IMR-90 (cell line): Measurements from ENCODE around the gene SMYD1. TPM values are rescaled to one million over a fixed set of nuclear protein-coding genes. Genes with fewer than 3 reads are reported as not detected.

Experiments used
- ATAC-seq: fragments of 200-7000 bp; cut with Tn5 transposase; 2 replicates; pipeline ENCODE4 v1.9.1; 2020; ENCODE audit warnings: low read depth, mild to moderate bottlenecking, moderate library complexity
- BruUV-seq: library from RNA; stranded (reverse); fragments of 400-500 nt; replicated peaks from 2 replicates; lab custom pipeline; 2021; lab: Mats Ljungman, UMichigan
- CTCF ChIA-PET: fragments of 300-600 bp; formaldehyde crosslinking; extraction: SDS; loops from one replicate; lab custom pipeline; 2021; ENCODE audit warnings: antibody characterized with exemption; lab: Yijun Ruan, JAX
- POLR2A ChIA-PET: fragments of 300-600 bp; sonication (Branson Sonifier 250); formaldehyde crosslinking; loops from one replicate; lab custom pipeline; 2022; ENCODE audit warnings: antibody characterized with exemption; ENCODE audit not compliant: unreplicated experiment; lab: Charles Lee
- DNase-seq: peaks from one replicate; pipeline ENCODE4 v3.0.0; 2013
- H2AFZ ChIP-seq: replicated peaks from 2 replicates; pipeline ENCODE3; 2013; ENCODE audit warnings: low read length, mild to moderate bottlenecking; ENCODE audit not compliant: poor library complexity
- H2AK5ac ChIP-seq: 2 replicates; pipeline ENCODE4 v1.6.1; 2013; ENCODE audit warnings: low read depth, low read length, inconsistent platforms
- H2AK9ac ChIP-seq: replicated peaks from 2 replicates; pipeline ENCODE3; 2013; ENCODE audit warnings: mild to moderate bottlenecking, low read depth, low read length, moderate library complexity; ENCODE audit not compliant: poor library complexity
- H2BK120ac ChIP-seq: 2 replicates; pipeline ENCODE4 v1.6.1; 2013; ENCODE audit warnings: low read depth, low read length, inconsistent platforms
- H2BK15ac ChIP-seq: 3 replicates; pipeline ENCODE4 v1.6.1; 2013; ENCODE audit warnings: low read depth, low read length, inconsistent platforms
- H2BK20ac ChIP-seq: 2 replicates; pipeline ENCODE4 v1.6.1; 2013; ENCODE audit warnings: low read depth, mild to moderate bottlenecking, inconsistent platforms, low read length, moderate library complexity
- H2BK5ac ChIP-seq: 2 replicates; pipeline ENCODE4 v1.6.1; 2013; ENCODE audit warnings: mild to moderate bottlenecking, low read depth, low read length, inconsistent platforms; ENCODE audit not compliant: poor library complexity, severe bottlenecking
- H3K14ac ChIP-seq: replicated peaks from 2 replicates; pipeline ENCODE4 v1.6.1; 2013; ENCODE audit warnings: low read depth, low read length, inconsistent platforms
- H3K18ac ChIP-seq: 2 replicates; pipeline ENCODE4 v1.6.1; 2013; ENCODE audit warnings: low read depth, low read length, control low read depth
- H3K23ac ChIP-seq: 2 replicates; pipeline ENCODE4 v1.6.1; 2013; ENCODE audit warnings: low read depth, low read length, inconsistent platforms
- H3K27ac ChIP-seq: 2 replicates; pipeline ENCODE4 v1.5.1; 2013; ENCODE audit warnings: mild to moderate bottlenecking, control low read depth, low read length; ENCODE audit not compliant: insufficient read depth
- H3K27me3 ChIP-seq: 2 replicates; pipeline ENCODE4 v1.6.1; 2013; ENCODE audit warnings: low read length; ENCODE audit not compliant: control insufficient read depth, insufficient read depth
- H3K36me3 ChIP-seq: 2 replicates; pipeline ENCODE4 v1.6.1; 2013; ENCODE audit warnings: low read length, mixed read lengths; ENCODE audit not compliant: control insufficient read depth, insufficient read depth
- H3K4ac ChIP-seq: 2 replicates; pipeline ENCODE4 v1.6.1; 2013; ENCODE audit warnings: low read depth, low read length, inconsistent platforms
- H3K4me1 ChIP-seq: 2 replicates; pipeline ENCODE4 v1.6.1; 2013; ENCODE audit warnings: low read length, mixed read lengths; ENCODE audit not compliant: control insufficient read depth, insufficient read depth
- H3K4me2 ChIP-seq: 2 replicates; pipeline ENCODE4 v1.6.1; 2013; ENCODE audit warnings: low read depth, mild to moderate bottlenecking, control low read depth, low read length, moderate library complexity
- H3K4me3 ChIP-seq: 2 replicates; pipeline ENCODE4 v1.5.1; 2013; ENCODE audit warnings: low read depth, mild to moderate bottlenecking, control low read depth, low read length, moderate library complexity; ENCODE audit not compliant: insufficient read depth
- H3K56ac ChIP-seq: 2 replicates; pipeline ENCODE4 v1.6.1; 2013; ENCODE audit warnings: low read length, inconsistent platforms; ENCODE audit not compliant: insufficient read depth; ENCODE audit errors: extremely low read depth
- H3K79me1 ChIP-seq, 2 experiments: 2 replicates each; pipeline ENCODE4 v1.6.1; 2013; ENCODE audit warnings: low read length in 2 of 2, inconsistent platforms in 1 of 2, low read depth in 1 of 2
- H3K9ac ChIP-seq: 2 replicates; pipeline ENCODE4 v1.6.1; 2013; ENCODE audit warnings: low read depth, low read length, control low read depth
- H3K9me1 ChIP-seq: 2 replicates; pipeline ENCODE4 v1.6.1; 2013; ENCODE audit warnings: low read length, inconsistent platforms; ENCODE audit not compliant: insufficient read depth
- H3K9me3 ChIP-seq: 2 replicates; pipeline ENCODE4 v1.6.1; 2013; ENCODE audit warnings: low read length; ENCODE audit not compliant: control insufficient read depth, insufficient read depth
- H4K20me1 ChIP-seq: 2 replicates; pipeline ENCODE4 v1.6.1; 2013; ENCODE audit warnings: low read length, inconsistent platforms; ENCODE audit not compliant: insufficient read depth
- H4K5ac ChIP-seq: 2 replicates; pipeline ENCODE4 v1.6.1; 2013; ENCODE audit warnings: mild to moderate bottlenecking, low read depth, low read length, control low read depth
- H4K8ac ChIP-seq, 2 experiments: 2 replicates each; pipeline ENCODE4 v1.6.1; 2013; ENCODE audit warnings: low read depth in 2 of 2, low read length in 2 of 2, control low read depth in 1 of 2, inconsistent platforms in 1 of 2
- H4K91ac ChIP-seq: 2 replicates; pipeline ENCODE4 v1.6.1; 2013; ENCODE audit warnings: low read depth, low read length, inconsistent platforms; ENCODE audit not compliant: insufficient read depth
- BHLHE40 ChIP-seq: fragments of 150-350 bp; IDR thresholded peaks from 2 replicates; pipeline ENCODE4 v1.6.1; 2016; ENCODE audit warnings: mild to moderate bottlenecking, low read depth, low read length
- CEBPB ChIP-seq: IDR thresholded peaks from 2 replicates; pipeline ENCODE4 v1.6.1; 2012; ENCODE audit warnings: low read depth, low read length, improper control_type of control experiment
- CHD1 ChIP-seq: IDR thresholded peaks from 2 replicates; pipeline ENCODE4 v1.6.1; 2012; ENCODE audit warnings: low read depth, low read length, improper control_type of control experiment
- ELK1 ChIP-seq: fragments of 150-350 bp; IDR thresholded peaks from 2 replicates; pipeline ENCODE4 v1.6.1; 2016; ENCODE audit warnings: low read depth, mild to moderate bottlenecking, low read length, moderate library complexity, borderline replicate concordance
- FOS ChIP-seq: fragments of 150-350 bp; IDR thresholded peaks from 2 replicates; pipeline ENCODE4 v1.6.1; 2016; ENCODE audit warnings: low read depth, low read length
- MAFK ChIP-seq: IDR thresholded peaks from 2 replicates; pipeline ENCODE4 v1.6.1; 2012; ENCODE audit warnings: low read depth, low read length, improper control_type of control experiment
- MAZ ChIP-seq: IDR thresholded peaks from 2 replicates; pipeline ENCODE4 v1.6.1; 2012; ENCODE audit warnings: low read depth, mild to moderate bottlenecking, low read length, improper control_type of control experiment, moderate library complexity, borderline replicate concordance
- MXI1 ChIP-seq: IDR thresholded peaks from 2 replicates; pipeline ENCODE4 v1.6.1; 2012; ENCODE audit warnings: low read depth, mild to moderate bottlenecking, low read length, moderate library complexity, borderline replicate concordance
- NFE2L2 ChIP-seq: fragments of 150-350 bp; IDR thresholded peaks from 2 replicates; pipeline ENCODE4 v1.6.1; 2016; ENCODE audit warnings: low read depth, mild to moderate bottlenecking, low read length
- POLR2A ChIP-seq: IDR thresholded peaks from 2 replicates; pipeline ENCODE4 v1.6.1; 2012; ENCODE audit warnings: mild to moderate bottlenecking, low read depth, low read length
- SMC3 ChIP-seq: fragments of 150-350 bp; IDR thresholded peaks from 2 replicates; pipeline ENCODE4 v1.6.1; 2016; ENCODE audit warnings: low read depth, mild to moderate bottlenecking, antibody characterized with exemption, low read length, moderate library complexity
- WGBS, 2 experiments: methylation state at CpG; one replicate each; pipeline versions ENCODE4 v1.1.5 to v1.1.7; 2013; ENCODE audit warnings: missing lambda C conversion rate in 2 of 2; ENCODE audit not compliant: insufficient read length in 1 of 2; ENCODE audit errors: extremely low coverage in 2 of 2; 5-methylcytosine and 5-hydroxymethylcytosine counted together
- dilution Hi-C: fragments of 300-500 bp; cut with HindIII; formaldehyde crosslinking; loops from one replicate; pipeline ENCODE4 v1.14.3; 2018; ENCODE audit warnings: low sequenced_read_pairs; ENCODE audit not compliant: unreplicated experiment
- in situ Hi-C: fragments of 300-500 bp; cut with MboI; formaldehyde crosslinking; loops from 3 replicates; pipeline ENCODE4 v1.14.3; 2019; ENCODE audit warnings: low sequenced_read_pairs, inconsistent platforms, mixed read lengths
- intact Hi-C: fragments of 100-400 bp; cut with micrococcal nuclease; formaldehyde crosslinking; loops from 2 replicates; pipeline ENCODE4 v1.10.0; 2022
- polyA plus RNA-seq, 3 experiments: library from polyadenylated mRNA; depleted of rRNA; stranded (reverse); fragments of >200 nt; gene quantifications; 2 replicates each; pipeline ENCODE4 v1.2.3, GENCODE V29; 2012; ENCODE audit warnings: low replicate concordance in 1 of 3
- total RNA-seq: library from RNA; depleted of rRNA; stranded (reverse); fragments of >200 nt; gene quantifications from 2 replicates; pipeline ENCODE4 v1.2.3, GENCODE V29; 2012
- TF ChIP-seq, protein P1 (sequence below): conservative IDR thresholded peaks from 2 replicates; pipeline ENCODE4 v1.5.1; 2012; ENCODE audit warnings: mild to moderate bottlenecking, low read depth, low read length, improper control_type of control experiment
- TF ChIP-seq, protein P2 (sequence below): fragments of 150-350 bp; IDR thresholded peaks from 2 replicates; pipeline ENCODE4 v1.6.1; 2017; ENCODE audit warnings: mild to moderate bottlenecking, antibody characterized with exemption, low read length, low read depth

Gene SMYD1
- total and polyA plus RNA-seq, 2 of the 4 experiments (the other 2 are of a cell fraction), result not detected

DNA sequence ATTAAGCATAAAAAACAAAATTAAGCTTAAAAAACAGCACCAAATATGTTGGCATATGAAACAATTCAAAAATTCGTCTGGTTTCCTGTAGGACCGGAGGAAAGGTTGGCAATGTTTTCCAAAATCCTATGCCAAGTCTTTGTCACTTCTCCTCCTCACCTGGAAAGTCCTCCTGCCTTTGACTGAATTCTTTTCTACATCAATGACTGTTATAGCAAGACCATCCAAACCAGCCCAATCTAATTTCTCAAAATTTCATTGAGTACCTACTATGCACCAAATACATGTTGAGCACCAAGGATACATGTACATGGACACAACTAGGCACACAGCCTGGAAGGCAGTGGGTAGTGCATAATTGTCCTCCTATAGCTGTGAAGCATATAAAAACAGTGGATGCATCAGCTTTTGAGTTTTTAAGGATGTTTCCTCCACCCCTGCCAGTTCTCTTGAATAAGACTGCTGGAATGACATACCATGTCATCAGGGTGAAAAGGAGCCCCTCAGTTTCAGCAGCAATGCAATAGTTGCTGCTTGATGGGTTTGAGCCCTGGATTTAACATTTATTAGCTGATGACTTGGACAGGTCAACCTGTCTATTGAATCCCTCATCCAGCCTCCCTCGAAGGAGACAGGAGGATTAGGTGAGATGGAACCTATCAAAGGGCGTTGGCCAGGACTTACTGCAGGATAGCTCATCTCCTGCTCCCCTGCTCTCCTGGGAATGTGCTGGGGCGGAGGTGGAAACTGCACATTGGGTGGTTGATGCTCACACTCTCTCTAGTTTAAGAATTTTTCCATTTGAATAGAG, 55.7 kb downstream of the SMYD1 start:
- WGBS, 2 experiments, result no CpG with 5 or more reads among the region's 5 CpGs
- H3K27me3 ChIP-seq, result peaks cover 9% of the 10 kb centered on the region
- in situ Hi-C loops (no loop called here), intact Hi-C loops (no loop called here), dilution Hi-C loops (no loop called here)
- DNase-seq (no peak), ATAC-seq (no peak)
- no peak overlapping the region for H2BK20ac ChIP-seq
- ChIA-PET CTCF (no interaction called here), POLR2A (no interaction called here)
- H3K4me1 ChIP-seq, result no peaks in the 10 kb centered on the region
- H2BK120ac ChIP-seq, result no peak overlapping the region
- no peak overlapping the region for H2AK5ac ChIP-seq
- H3K14ac ChIP-seq, result no peak overlapping the region
- no peak overlapping the region for H3K56ac ChIP-seq
- H3K4me2 ChIP-seq, result no peak overlapping the region
- no peak overlapping the region for H3K9ac ChIP-seq
- H2AK9ac ChIP-seq, result no peak overlapping the region
- H3K18ac ChIP-seq, result no peak overlapping the region
- no peak overlapping the region for H4K91ac ChIP-seq
- no peaks in the 10 kb centered on the region for H3K9me3 ChIP-seq
- no peaks in the 10 kb centered on the region for H3K36me3 ChIP-seq
- no peaks in the 10 kb centered on the region for H3K79me1 ChIP-seq
- no peak overlapping the region for H3K27ac ChIP-seq
- H4K5ac ChIP-seq, result no peak overlapping the region
- H3K9me1 ChIP-seq, result no peaks in the 10 kb centered on the region
- H4K20me1 ChIP-seq, result no peaks in the 10 kb centered on the region
- H3K23ac ChIP-seq, result no peak overlapping the region
- H2BK5ac ChIP-seq, result no peak overlapping the region
- H3K4me3 ChIP-seq, result no peak overlapping the region
- TF ChIP-seq MXI1 (no peak), BHLHE40 (no peak), MAFK (no peak), ELK1 (no peak), CEBPB (no peak), NFE2L2 (no peak), SMC3 (no peak), MAZ (no peak), POLR2A (no peak), CHD1 (no peak), FOS (no peak)
- TF ChIP-seq, protein P1, sequence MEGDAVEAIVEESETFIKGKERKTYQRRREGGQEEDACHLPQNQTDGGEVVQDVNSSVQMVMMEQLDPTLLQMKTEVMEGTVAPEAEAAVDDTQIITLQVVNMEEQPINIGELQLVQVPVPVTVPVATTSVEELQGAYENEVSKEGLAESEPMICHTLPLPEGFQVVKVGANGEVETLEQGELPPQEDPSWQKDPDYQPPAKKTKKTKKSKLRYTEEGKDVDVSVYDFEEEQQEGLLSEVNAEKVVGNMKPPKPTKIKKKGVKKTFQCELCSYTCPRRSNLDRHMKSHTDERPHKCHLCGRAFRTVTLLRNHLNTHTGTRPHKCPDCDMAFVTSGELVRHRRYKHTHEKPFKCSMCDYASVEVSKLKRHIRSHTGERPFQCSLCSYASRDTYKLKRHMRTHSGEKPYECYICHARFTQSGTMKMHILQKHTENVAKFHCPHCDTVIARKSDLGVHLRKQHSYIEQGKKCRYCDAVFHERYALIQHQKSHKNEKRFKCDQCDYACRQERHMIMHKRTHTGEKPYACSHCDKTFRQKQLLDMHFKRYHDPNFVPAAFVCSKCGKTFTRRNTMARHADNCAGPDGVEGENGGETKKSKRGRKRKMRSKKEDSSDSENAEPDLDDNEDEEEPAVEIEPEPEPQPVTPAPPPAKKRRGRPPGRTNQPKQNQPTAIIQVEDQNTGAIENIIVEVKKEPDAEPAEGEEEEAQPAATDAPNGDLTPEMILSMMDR, result no peak
- TF ChIP-seq, protein P2, sequence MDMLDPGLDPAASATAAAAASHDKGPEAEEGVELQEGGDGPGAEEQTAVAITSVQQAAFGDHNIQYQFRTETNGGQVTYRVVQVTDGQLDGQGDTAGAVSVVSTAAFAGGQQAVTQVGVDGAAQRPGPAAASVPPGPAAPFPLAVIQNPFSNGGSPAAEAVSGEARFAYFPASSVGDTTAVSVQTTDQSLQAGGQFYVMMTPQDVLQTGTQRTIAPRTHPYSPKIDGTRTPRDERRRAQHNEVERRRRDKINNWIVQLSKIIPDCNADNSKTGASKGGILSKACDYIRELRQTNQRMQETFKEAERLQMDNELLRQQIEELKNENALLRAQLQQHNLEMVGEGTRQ, result no peak
- H4K8ac ChIP-seq, result no peak overlapping the region
- no TSS peak for BruUV-seq
- H2AFZ ChIP-seq, result no peak overlapping the region
- no peak overlapping the region for H3K4ac ChIP-seq
- H2BK15ac ChIP-seq, result no peak overlapping the region
